ENCODE measurements around the gene KISS1R. TPM values are rescaled to one million over a fixed set of nuclear protein-coding genes. Genes with fewer than 3 reads are reported as not detected.

KISS1R gene
- total and polyA plus RNA-seq, 2 donors from 2014 or later, result 0.69 TPM; not detected in 1

DNA sequence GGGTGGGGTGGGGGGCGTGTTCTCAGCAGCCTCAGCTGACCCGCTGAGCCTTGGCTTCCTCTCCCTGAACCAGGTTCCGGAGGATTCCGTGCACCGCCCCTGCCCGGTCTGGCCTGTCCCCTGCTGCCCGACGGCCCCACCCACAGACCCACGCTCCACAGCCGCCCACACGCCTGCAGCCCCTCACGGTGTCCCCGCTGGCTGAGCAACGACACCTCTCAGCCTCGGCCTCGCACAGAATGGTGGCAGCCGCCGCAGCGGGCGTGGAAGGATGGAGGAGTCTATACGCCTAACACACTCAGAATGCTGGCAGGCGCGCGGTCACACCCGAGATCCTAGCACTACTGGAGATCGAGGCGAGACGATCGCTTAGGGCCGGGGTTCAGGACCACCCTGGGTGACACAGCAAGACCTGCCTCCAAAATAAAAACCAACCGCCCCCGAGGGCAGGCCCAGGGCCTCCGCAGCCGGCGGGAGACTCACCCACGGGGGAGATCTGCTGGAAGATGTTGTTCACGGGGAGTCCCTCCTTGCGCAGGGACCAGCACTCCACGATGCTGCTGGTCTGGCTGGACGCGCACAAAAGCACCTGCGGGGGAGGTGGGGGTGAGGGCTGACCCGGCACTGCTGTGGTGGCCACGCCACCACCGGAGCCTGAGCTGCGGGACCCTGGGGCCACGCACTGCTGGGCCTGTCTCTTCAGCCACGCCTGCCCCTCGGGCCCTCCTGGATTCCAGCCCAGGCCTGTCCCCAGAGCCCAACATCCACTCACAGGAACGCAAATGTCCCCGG is 32.5 kb upstream of the KISS1R start:
- DNase-seq (peak in 1 of 5 donors; percentile 71), FAIRE-seq (no peak)
- TF ChIP-seq, protein P1, sequence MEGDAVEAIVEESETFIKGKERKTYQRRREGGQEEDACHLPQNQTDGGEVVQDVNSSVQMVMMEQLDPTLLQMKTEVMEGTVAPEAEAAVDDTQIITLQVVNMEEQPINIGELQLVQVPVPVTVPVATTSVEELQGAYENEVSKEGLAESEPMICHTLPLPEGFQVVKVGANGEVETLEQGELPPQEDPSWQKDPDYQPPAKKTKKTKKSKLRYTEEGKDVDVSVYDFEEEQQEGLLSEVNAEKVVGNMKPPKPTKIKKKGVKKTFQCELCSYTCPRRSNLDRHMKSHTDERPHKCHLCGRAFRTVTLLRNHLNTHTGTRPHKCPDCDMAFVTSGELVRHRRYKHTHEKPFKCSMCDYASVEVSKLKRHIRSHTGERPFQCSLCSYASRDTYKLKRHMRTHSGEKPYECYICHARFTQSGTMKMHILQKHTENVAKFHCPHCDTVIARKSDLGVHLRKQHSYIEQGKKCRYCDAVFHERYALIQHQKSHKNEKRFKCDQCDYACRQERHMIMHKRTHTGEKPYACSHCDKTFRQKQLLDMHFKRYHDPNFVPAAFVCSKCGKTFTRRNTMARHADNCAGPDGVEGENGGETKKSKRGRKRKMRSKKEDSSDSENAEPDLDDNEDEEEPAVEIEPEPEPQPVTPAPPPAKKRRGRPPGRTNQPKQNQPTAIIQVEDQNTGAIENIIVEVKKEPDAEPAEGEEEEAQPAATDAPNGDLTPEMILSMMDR (IDR thresholded peaks at IDR 0.05; ENCODE audit: borderline replicate concordance, extremely low read depth, insufficient read depth), result no peak
- Histone ChIP-seq H3K36me3 (ENCODE audit: control insufficient read depth in 2 of 3, insufficient read depth in 3 of 3, low read length in 3 of 3) (peaks cover 4 to 28% (median 6%) of the 10 kb centered on the region in 3 donors), H3K27me3 (ENCODE audit: control insufficient read depth, insufficient read depth, low read length) (no peaks in the 10 kb centered on the region), H3K4me1 (ENCODE audit: control insufficient read depth in 2 of 3, insufficient read depth in 2 of 3, low read depth in 1 of 3, low read length in 3 of 3) (no peaks in the 10 kb centered on the region), H3K9ac (ENCODE audit: low read length in 3 of 3) (no peak overlapping the region), H3K4me3 (ENCODE audit: low read length in 3 of 3) (no peak overlapping the region), H3K27ac (ENCODE audit: low read depth in 2 of 2, low read length in 2 of 2) (no peak overlapping the region), H3K9me3 (ENCODE audit: control insufficient read depth in 2 of 3, insufficient read depth in 1 of 3, low read length in 3 of 3) (no peaks in the 10 kb centered on the region)
- intact Hi-C loops (cut with DNase I), result no loop called here

DNA sequence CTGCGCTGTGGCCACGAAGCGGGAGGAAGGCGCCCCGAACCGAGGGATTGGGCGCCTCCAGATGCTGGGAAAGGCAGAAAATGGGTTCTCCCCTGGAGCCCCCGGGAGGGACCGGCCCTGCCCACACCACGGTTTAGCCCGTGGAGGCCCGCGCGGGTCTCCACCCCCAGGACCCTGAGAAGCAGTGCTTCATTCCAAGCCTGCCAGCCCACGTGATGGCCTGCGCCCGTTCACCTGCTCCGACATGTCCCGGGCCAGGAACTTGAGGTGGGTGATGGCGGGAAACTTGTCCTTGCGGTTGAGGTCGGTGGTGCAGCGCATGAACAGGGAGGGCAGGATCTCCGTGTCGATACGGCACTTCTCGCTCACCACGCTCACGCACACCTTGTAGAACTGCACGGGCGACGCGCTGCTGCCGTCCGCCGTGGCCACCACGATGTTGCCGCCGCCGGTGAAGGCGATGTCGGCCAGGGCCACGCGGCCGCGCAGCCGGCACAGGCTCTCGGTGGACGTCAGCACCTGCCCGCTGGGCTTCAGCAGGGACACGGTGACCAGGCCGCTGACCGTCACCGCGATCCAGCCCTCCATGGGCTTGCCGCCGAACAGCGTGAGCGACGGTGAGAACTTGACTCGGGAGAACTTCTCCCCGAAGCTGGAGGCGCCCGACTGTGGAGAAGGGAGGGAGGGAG is 31.5 kb upstream of the KISS1R start:
- intact Hi-C loops (cut with DNase I), result no loop called here
- no peaks in the 10 kb centered on the region for H3K27me3 ChIP-seq (ENCODE audit: control insufficient read depth, insufficient read depth, low read length)
- H3K27ac ChIP-seq (ENCODE audit: low read depth in 2 of 2, low read length in 2 of 2), result no peak overlapping the region
- DNase-seq (no peak), FAIRE-seq (no peak)
- H3K4me1 ChIP-seq (ENCODE audit: control insufficient read depth in 2 of 3, insufficient read depth in 2 of 3, low read depth in 1 of 3, low read length in 3 of 3), result no peaks in the 10 kb centered on the region
- TF ChIP-seq, protein P1 (IDR thresholded peaks at IDR 0.05; ENCODE audit: borderline replicate concordance, extremely low read depth, insufficient read depth), result no peak
- H3K9me3 ChIP-seq (ENCODE audit: control insufficient read depth in 2 of 3, insufficient read depth in 1 of 3, low read length in 3 of 3), result no peaks in the 10 kb centered on the region
- no peak overlapping the region for H3K9ac ChIP-seq (ENCODE audit: low read length in 3 of 3)
- H3K4me3 ChIP-seq (ENCODE audit: low read length in 3 of 3), result no peak overlapping the region
- peaks cover 4 to 28% (median 6%) of the 10 kb centered on the region in 3 donors for H3K36me3 ChIP-seq (ENCODE audit: control insufficient read depth in 2 of 3, insufficient read depth in 3 of 3, low read length in 3 of 3)

DNA sequence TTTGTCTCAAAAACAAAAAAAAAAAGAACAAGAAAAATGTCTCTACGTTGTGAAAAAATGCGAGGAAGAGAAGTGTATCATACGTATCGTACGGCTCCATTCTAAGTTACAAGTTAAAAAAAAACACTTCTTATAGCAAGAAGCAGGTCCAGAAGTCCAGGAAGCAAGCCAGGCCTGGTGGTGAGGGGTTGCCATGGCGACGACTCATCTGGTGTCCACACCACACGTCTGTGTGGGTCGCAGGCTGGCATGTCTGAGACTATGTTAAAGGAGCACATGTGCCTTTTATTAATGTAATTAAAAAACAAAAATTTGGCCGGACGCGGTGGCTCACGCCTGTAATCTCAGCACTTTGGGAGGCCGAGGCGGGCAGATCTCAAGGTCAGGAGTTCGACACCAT is 30.1 kb upstream of the KISS1R start:
- TF ChIP-seq, protein P1 (IDR thresholded peaks at IDR 0.05; ENCODE audit: borderline replicate concordance, extremely low read depth, insufficient read depth), result no peak
- FAIRE-seq (no peak), DNase-seq (peak in 1 of 5 donors; percentile 41)
- Histone ChIP-seq H3K4me3 (ENCODE audit: low read length in 3 of 3) (no peak overlapping the region), H3K9ac (ENCODE audit: low read length in 3 of 3) (no peak overlapping the region), H3K36me3 (ENCODE audit: control insufficient read depth in 2 of 3, insufficient read depth in 3 of 3, low read length in 3 of 3) (peaks cover 2 to 21% (median 6%) of the 10 kb centered on the region in 3 donors), H3K4me1 (ENCODE audit: control insufficient read depth in 2 of 3, insufficient read depth in 2 of 3, low read depth in 1 of 3, low read length in 3 of 3) (peaks cover 0 to 2% (median 0%) of the 10 kb centered on the region in 3 donors), H3K9me3 (ENCODE audit: control insufficient read depth in 2 of 3, insufficient read depth in 1 of 3, low read length in 3 of 3) (no peaks in the 10 kb centered on the region), H3K27ac (ENCODE audit: low read depth in 2 of 2, low read length in 2 of 2) (no peak overlapping the region), H3K27me3 (ENCODE audit: control insufficient read depth, insufficient read depth, low read length) (no peaks in the 10 kb centered on the region)
- intact Hi-C loops (cut with DNase I), result no loop called here
